IMR-90 (cell line): ENCODE results near the gene ATP11A. TPM values are rescaled to one million over a fixed set of nuclear protein-coding genes. Genes with fewer than 3 reads are reported as not detected.

Experiments
- ATAC-seq: fragments of 200-7000 bp; cut with Tn5 transposase; 2 replicates; pipeline ENCODE4 v1.9.1; 2020; ENCODE audit warnings: low read depth, mild to moderate bottlenecking, moderate library complexity
- BruUV-seq: library from RNA; stranded (reverse); fragments of 400-500 nt; replicated peaks from 2 replicates; lab custom pipeline; 2021; lab: Mats Ljungman, UMichigan
- CTCF ChIA-PET: fragments of 300-600 bp; formaldehyde crosslinking; extraction: SDS; loops from one replicate; lab custom pipeline; 2021; ENCODE audit warnings: antibody characterized with exemption; lab: Yijun Ruan, JAX
- POLR2A ChIA-PET: fragments of 300-600 bp; sonication (Branson Sonifier 250); formaldehyde crosslinking; loops from one replicate; lab custom pipeline; 2022; ENCODE audit warnings: antibody characterized with exemption; ENCODE audit not compliant: unreplicated experiment; lab: Charles Lee
- DNase-seq: peaks from one replicate; pipeline ENCODE4 v3.0.0; 2013
- H2AFZ ChIP-seq: replicated peaks from 2 replicates; pipeline ENCODE3; 2013; ENCODE audit warnings: low read length, mild to moderate bottlenecking; ENCODE audit not compliant: poor library complexity
- H2AK5ac ChIP-seq: 2 replicates; pipeline ENCODE4 v1.6.1; 2013; ENCODE audit warnings: low read depth, low read length, inconsistent platforms
- H2AK9ac ChIP-seq: replicated peaks from 2 replicates; pipeline ENCODE3; 2013; ENCODE audit warnings: mild to moderate bottlenecking, low read depth, low read length, moderate library complexity; ENCODE audit not compliant: poor library complexity
- H2BK120ac ChIP-seq: 2 replicates; pipeline ENCODE4 v1.6.1; 2013; ENCODE audit warnings: low read depth, low read length, inconsistent platforms
- H2BK15ac ChIP-seq: 3 replicates; pipeline ENCODE4 v1.6.1; 2013; ENCODE audit warnings: low read depth, low read length, inconsistent platforms
- H2BK20ac ChIP-seq: 2 replicates; pipeline ENCODE4 v1.6.1; 2013; ENCODE audit warnings: low read depth, mild to moderate bottlenecking, inconsistent platforms, low read length, moderate library complexity
- H2BK5ac ChIP-seq: 2 replicates; pipeline ENCODE4 v1.6.1; 2013; ENCODE audit warnings: mild to moderate bottlenecking, low read depth, low read length, inconsistent platforms; ENCODE audit not compliant: poor library complexity, severe bottlenecking
- H3K14ac ChIP-seq: replicated peaks from 2 replicates; pipeline ENCODE4 v1.6.1; 2013; ENCODE audit warnings: low read depth, low read length, inconsistent platforms
- H3K18ac ChIP-seq: 2 replicates; pipeline ENCODE4 v1.6.1; 2013; ENCODE audit warnings: low read depth, low read length, control low read depth
- H3K23ac ChIP-seq: 2 replicates; pipeline ENCODE4 v1.6.1; 2013; ENCODE audit warnings: low read depth, low read length, inconsistent platforms
- H3K27ac ChIP-seq: 2 replicates; pipeline ENCODE4 v1.5.1; 2013; ENCODE audit warnings: mild to moderate bottlenecking, control low read depth, low read length; ENCODE audit not compliant: insufficient read depth
- H3K27me3 ChIP-seq: 2 replicates; pipeline ENCODE4 v1.6.1; 2013; ENCODE audit warnings: low read length; ENCODE audit not compliant: control insufficient read depth, insufficient read depth
- H3K36me3 ChIP-seq: 2 replicates; pipeline ENCODE4 v1.6.1; 2013; ENCODE audit warnings: low read length, mixed read lengths; ENCODE audit not compliant: control insufficient read depth, insufficient read depth
- H3K4ac ChIP-seq: 2 replicates; pipeline ENCODE4 v1.6.1; 2013; ENCODE audit warnings: low read depth, low read length, inconsistent platforms
- H3K4me1 ChIP-seq: 2 replicates; pipeline ENCODE4 v1.6.1; 2013; ENCODE audit warnings: low read length, mixed read lengths; ENCODE audit not compliant: control insufficient read depth, insufficient read depth
- H3K4me2 ChIP-seq: 2 replicates; pipeline ENCODE4 v1.6.1; 2013; ENCODE audit warnings: low read depth, mild to moderate bottlenecking, control low read depth, low read length, moderate library complexity
- H3K4me3 ChIP-seq: 2 replicates; pipeline ENCODE4 v1.5.1; 2013; ENCODE audit warnings: low read depth, mild to moderate bottlenecking, control low read depth, low read length, moderate library complexity; ENCODE audit not compliant: insufficient read depth
- H3K56ac ChIP-seq: 2 replicates; pipeline ENCODE4 v1.6.1; 2013; ENCODE audit warnings: low read length, inconsistent platforms; ENCODE audit not compliant: insufficient read depth; ENCODE audit errors: extremely low read depth
- H3K79me1 ChIP-seq, 2 experiments: 2 replicates each; pipeline ENCODE4 v1.6.1; 2013; ENCODE audit warnings: low read length in 2 of 2, inconsistent platforms in 1 of 2, low read depth in 1 of 2
- H3K9ac ChIP-seq: 2 replicates; pipeline ENCODE4 v1.6.1; 2013; ENCODE audit warnings: low read depth, low read length, control low read depth
- H3K9me1 ChIP-seq: 2 replicates; pipeline ENCODE4 v1.6.1; 2013; ENCODE audit warnings: low read length, inconsistent platforms; ENCODE audit not compliant: insufficient read depth
- H3K9me3 ChIP-seq: 2 replicates; pipeline ENCODE4 v1.6.1; 2013; ENCODE audit warnings: low read length; ENCODE audit not compliant: control insufficient read depth, insufficient read depth
- H4K20me1 ChIP-seq: 2 replicates; pipeline ENCODE4 v1.6.1; 2013; ENCODE audit warnings: low read length, inconsistent platforms; ENCODE audit not compliant: insufficient read depth
- H4K5ac ChIP-seq: 2 replicates; pipeline ENCODE4 v1.6.1; 2013; ENCODE audit warnings: mild to moderate bottlenecking, low read depth, low read length, control low read depth
- H4K8ac ChIP-seq, 2 experiments: 2 replicates each; pipeline ENCODE4 v1.6.1; 2013; ENCODE audit warnings: low read depth in 2 of 2, low read length in 2 of 2, control low read depth in 1 of 2, inconsistent platforms in 1 of 2
- H4K91ac ChIP-seq: 2 replicates; pipeline ENCODE4 v1.6.1; 2013; ENCODE audit warnings: low read depth, low read length, inconsistent platforms; ENCODE audit not compliant: insufficient read depth
- BHLHE40 ChIP-seq: fragments of 150-350 bp; IDR thresholded peaks from 2 replicates; pipeline ENCODE4 v1.6.1; 2016; ENCODE audit warnings: mild to moderate bottlenecking, low read depth, low read length
- CEBPB ChIP-seq: IDR thresholded peaks from 2 replicates; pipeline ENCODE4 v1.6.1; 2012; ENCODE audit warnings: low read depth, low read length, improper control_type of control experiment
- CTCF ChIP-seq: conservative IDR thresholded peaks from 2 replicates; pipeline ENCODE4 v1.5.1; 2012; ENCODE audit warnings: mild to moderate bottlenecking, low read depth, low read length, improper control_type of control experiment
- NFE2L2 ChIP-seq: fragments of 150-350 bp; IDR thresholded peaks from 2 replicates; pipeline ENCODE4 v1.6.1; 2016; ENCODE audit warnings: low read depth, mild to moderate bottlenecking, low read length
- POLR2A ChIP-seq: IDR thresholded peaks from 2 replicates; pipeline ENCODE4 v1.6.1; 2012; ENCODE audit warnings: mild to moderate bottlenecking, low read depth, low read length
- SMC3 ChIP-seq: fragments of 150-350 bp; IDR thresholded peaks from 2 replicates; pipeline ENCODE4 v1.6.1; 2016; ENCODE audit warnings: low read depth, mild to moderate bottlenecking, antibody characterized with exemption, low read length, moderate library complexity
- WGBS, 2 experiments: methylation state at CpG; one replicate each; pipeline versions ENCODE4 v1.1.5 to v1.1.7; 2013; ENCODE audit warnings: missing lambda C conversion rate in 2 of 2; ENCODE audit not compliant: insufficient read length in 1 of 2; ENCODE audit errors: extremely low coverage in 2 of 2; 5-methylcytosine and 5-hydroxymethylcytosine counted together
- dilution Hi-C: fragments of 300-500 bp; cut with HindIII; formaldehyde crosslinking; loops from one replicate; pipeline ENCODE4 v1.14.3; 2018; ENCODE audit warnings: low sequenced_read_pairs; ENCODE audit not compliant: unreplicated experiment
- in situ Hi-C: fragments of 300-500 bp; cut with MboI; formaldehyde crosslinking; loops from 3 replicates; pipeline ENCODE4 v1.14.3; 2019; ENCODE audit warnings: low sequenced_read_pairs, inconsistent platforms, mixed read lengths
- intact Hi-C: fragments of 100-400 bp; cut with micrococcal nuclease; formaldehyde crosslinking; loops from 2 replicates; pipeline ENCODE4 v1.10.0; 2022
- polyA plus RNA-seq, 3 experiments: library from polyadenylated mRNA; depleted of rRNA; stranded (reverse); fragments of >200 nt; gene quantifications; 2 replicates each; pipeline ENCODE4 v1.2.3, GENCODE V29; 2012; ENCODE audit warnings: low replicate concordance in 1 of 3
- total RNA-seq: library from RNA; depleted of rRNA; stranded (reverse); fragments of >200 nt; gene quantifications from 2 replicates; pipeline ENCODE4 v1.2.3, GENCODE V29; 2012

The ATP11A gene
- total and polyA plus RNA-seq, 2 of the 4 experiments (the other 2 are of a cell fraction) = 8.4 to 12.0 TPM

GRCh38 chr13:112907286-112907685 is 217.4 kb downstream of the ATP11A start:
- in situ Hi-C loops = no loop called here
- no peak overlapping the region for H4K5ac ChIP-seq
- CTCF ChIA-PET = no interaction called here
- DNase-seq = no peak
- H3K18ac ChIP-seq = no peak overlapping the region
- H4K91ac ChIP-seq = no peak overlapping the region
- H4K8ac ChIP-seq = no peak overlapping the region
- H3K4ac ChIP-seq = no peak overlapping the region
- no peak overlapping the region for H3K14ac ChIP-seq
- no peak overlapping the region for H2BK15ac ChIP-seq
- H2BK5ac ChIP-seq = no peak overlapping the region
- H3K36me3 ChIP-seq = no peaks in the 10 kb centered on the region
- H3K4me2 ChIP-seq = no peak overlapping the region
- no peak for TF ChIP-seq BHLHE40
- TF ChIP-seq CEBPB = no peak
- TF ChIP-seq POLR2A = no peak
- TF ChIP-seq NFE2L2 = no peak
- no peak for TF ChIP-seq SMC3
- TF ChIP-seq CTCF = no peak
- no peaks in the 10 kb centered on the region for H3K9me1 ChIP-seq
- H4K20me1 ChIP-seq = no peaks in the 10 kb centered on the region
- 69% methylated on average over 5 of the region's 8 CpGs; no CpG with 5 or more reads in 1 of the 2 experiments for WGBS, 2 experiments
- dilution Hi-C loops = no loop called here
- H2BK20ac ChIP-seq = no peak overlapping the region
- H3K23ac ChIP-seq = no peak overlapping the region
- no peak for ATAC-seq
- POLR2A ChIA-PET = no interaction called here
- H3K27ac ChIP-seq = no peak overlapping the region
- H2AFZ ChIP-seq = no peak overlapping the region
- no peak overlapping the region for H3K9ac ChIP-seq
- no TSS peak for BruUV-seq
- H3K4me1 ChIP-seq = no peaks in the 10 kb centered on the region
- H3K79me1 ChIP-seq = no peaks in the 10 kb centered on the region
- intact Hi-C loops = no loop called here
- no peak overlapping the region for H2BK120ac ChIP-seq
- H3K4me3 ChIP-seq = no peak overlapping the region
- H3K27me3 ChIP-seq = peaks cover 75% of the 10 kb centered on the region
- H3K56ac ChIP-seq = no peak overlapping the region
- H2AK5ac ChIP-seq = no peak overlapping the region
- peaks cover 15% of the 10 kb centered on the region for H3K9me3 ChIP-seq
- no peak overlapping the region for H2AK9ac ChIP-seq
